GM18858 (cell line): ENCODE measurements around the gene UBR3.
"Not testable (repeated sequence)": the region's sequence is repeated elsewhere in the genome, so short reads cannot be mapped to it uniquely, and the experiment has no call there.

ENCODE experiments used
- ATAC-seq: cut with Tn5 transposase; IDR thresholded peaks from one replicate; pipeline ENCODE4 v1.9.1; 2021; ENCODE audit not compliant: unreplicated experiment

The UBR3 gene

GRCh38 chr2:169827272-169828140, at the start of gene UBR3:
TSS of gene UBR3 (plus strand) at chr2:169827454. CDS start at chr2:169827508, 54 bp downstream.
- peak; percentile 74 for ATAC-seq

DNA sequence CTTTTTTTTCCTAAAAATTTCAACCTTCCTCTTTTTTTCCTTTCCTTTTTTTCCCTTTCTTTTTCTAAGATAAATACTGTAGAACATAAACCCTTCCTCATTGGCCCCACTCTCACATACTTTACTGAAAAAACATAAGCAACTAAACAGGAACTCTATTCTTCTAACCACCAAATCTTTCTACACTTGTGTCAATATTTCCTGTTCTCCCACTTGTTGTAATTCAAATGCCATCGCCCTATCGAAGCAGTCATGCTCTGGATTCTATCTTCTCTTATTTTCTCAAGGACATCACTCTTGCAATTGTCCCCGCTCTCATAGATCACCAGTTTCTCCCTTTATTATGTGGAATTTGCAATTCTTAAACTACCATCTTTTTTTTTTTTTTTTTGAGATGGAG, 48.8 kb upstream of the UBR3 start:
- ATAC-seq: no peak

GRCh38 chr2:169781249-169782013, 45.8 kb upstream of the UBR3 start:
- no peak for ATAC-seq

GRCh38 chr2:169782513-169782912, 44.7 kb upstream of the UBR3 start:
- ATAC-seq: no peak

DNA sequence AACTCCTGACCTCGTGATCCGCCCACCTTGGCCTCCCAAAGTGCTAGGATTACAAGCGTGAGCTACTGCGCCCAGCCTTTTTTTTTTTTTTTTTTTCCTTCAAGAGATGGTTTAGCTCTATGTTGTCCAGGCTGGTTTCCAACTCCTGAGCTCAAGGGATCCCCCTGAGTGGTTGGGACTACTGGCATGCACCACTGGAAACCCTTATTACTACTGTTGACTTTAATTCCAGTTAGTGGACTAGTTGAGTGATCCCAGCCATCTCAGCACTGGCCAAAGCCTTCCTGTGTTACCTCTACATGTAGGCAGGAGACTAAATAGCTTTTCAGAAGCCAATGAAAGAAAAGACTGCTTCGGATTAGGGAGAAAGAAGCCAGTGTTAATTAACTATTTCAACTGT, 36.7 kb upstream of the UBR3 start:
- no peak for ATAC-seq

DNA sequence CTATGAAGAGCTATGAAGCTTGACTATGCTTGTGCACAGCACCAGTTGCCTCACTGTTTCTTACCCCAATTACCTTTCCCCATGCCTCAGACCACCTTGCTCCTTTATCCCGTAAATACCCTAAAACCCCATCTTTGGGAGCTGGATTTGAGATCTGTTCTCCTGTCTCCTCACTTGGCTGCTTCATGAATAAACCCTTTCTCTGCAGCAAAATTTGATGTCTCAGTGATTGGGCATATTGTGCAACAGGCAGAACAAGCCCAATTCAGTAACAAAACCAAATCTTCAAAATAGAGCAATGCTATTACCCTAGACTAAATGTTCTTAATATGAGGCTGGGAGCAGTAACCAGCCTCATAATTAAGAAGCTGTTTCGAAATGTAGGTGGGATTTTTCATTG, 32.1 kb upstream of the UBR3 start:
- ATAC-seq: no peak

GRCh38 chr2:169796441-169796840, 30.8 kb upstream of the UBR3 start:
- ATAC-seq: no peak

DNA sequence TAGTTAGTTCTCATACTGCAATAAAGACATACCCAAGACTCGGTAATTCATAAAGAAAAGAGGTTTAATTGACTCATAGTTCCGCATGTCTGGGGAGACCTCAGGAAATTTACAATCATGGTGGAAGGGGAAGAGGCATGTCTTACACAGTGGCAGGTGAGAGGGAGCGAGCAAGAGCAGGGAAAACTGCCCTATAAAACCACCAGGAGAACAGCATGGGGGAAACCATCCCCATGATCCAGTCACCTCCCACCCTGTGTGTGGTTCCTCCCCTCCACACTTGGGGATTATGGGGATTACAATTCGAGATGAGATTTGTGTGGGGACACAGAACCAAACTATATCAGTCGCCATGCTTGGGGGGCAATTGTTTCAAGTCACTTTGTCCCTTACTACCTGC, 29.7 kb upstream of the UBR3 start:
- no peak for ATAC-seq

GRCh38 chr2:169798397-169798717, 28.9 kb upstream of the UBR3 start:
- ATAC-seq: no peak

DNA sequence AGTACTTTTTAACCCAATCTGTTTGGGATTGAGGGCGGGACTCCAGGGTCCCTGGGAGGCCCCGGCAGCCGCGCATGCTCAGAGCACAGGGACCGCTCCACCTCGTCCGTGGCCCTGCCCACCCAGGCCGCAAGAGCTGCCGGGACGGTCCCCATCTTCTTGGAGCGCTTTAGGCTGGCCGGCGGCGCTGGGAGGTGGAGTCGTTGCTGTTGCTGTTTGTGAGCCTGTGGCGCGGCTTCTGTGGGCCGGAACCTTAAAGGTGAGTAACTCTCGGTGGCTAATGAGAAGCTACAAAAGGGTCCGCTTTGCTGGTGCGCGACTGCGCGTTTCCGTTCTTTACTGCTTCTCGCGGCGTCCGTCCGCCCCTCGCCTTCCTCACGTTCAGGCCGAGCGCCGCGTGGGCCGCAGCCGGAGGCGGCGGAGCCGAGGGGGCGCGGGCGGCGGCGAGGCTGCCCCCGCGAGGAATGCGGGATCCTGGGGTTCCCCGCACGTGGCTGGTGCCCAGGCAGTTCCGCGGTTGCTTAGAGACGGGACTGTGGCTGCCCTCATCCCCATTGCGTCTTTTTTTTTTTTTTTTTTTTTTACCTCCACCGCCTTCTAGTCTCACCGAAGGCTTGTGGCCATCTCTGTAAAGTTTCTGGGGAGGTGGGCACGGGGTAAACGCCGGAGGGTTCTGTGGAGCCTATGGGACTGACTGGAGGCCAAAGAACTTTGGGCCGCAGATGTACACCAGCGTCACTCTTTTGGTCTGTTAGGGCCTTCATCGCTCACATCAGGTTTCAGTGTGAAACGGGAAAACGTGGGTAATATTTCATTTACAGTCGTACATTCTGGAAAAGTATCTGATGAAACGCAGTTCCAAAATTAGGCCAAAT, 28.3 kb upstream of the UBR3 start, which contains the start of gene SSB:
Gene SSB (plus strand): TSS at position 154 of the 875 bp plus-strand sequence. CDS start 2,090 bp downstream, outside the sequence.
- peak; percentile 92 for ATAC-seq

DNA sequence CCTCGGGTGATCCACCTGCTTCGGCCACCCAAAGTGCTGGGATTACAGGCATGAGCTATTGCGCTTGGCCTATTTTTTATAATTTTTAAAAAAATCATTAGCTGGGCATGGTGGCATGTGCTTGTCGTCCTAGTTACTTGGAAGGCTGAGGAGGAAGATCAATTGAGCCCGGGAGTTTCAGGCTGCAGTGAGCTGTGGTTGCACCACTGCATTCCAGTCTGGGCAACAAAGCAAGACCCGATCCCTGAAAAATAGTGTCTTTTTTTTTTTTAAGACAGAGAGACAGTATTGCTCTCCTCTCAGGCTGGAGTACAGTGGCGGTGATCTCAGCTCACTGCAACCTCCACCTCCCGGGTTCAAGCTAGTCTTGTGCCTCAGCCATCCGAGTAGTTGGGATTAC, 23.8 kb upstream of the UBR3 start:
- ATAC-seq: no peak

GRCh38 chr2:169806586-169806985, 20.7 kb upstream of the UBR3 start:
- no peak for ATAC-seq

GRCh38 chr2:169808221-169808620, 19.0 kb upstream of the UBR3 start:
- ATAC-seq: no peak

GRCh38 chr2:169815849-169816248, 11.4 kb upstream of the UBR3 start:
- no peak for ATAC-seq

- not testable (repeated sequence) for ATAC-seq
Measured at GRCh38 chr2:169816961-169817360, 10.3 kb upstream of the UBR3 start.

DNA sequence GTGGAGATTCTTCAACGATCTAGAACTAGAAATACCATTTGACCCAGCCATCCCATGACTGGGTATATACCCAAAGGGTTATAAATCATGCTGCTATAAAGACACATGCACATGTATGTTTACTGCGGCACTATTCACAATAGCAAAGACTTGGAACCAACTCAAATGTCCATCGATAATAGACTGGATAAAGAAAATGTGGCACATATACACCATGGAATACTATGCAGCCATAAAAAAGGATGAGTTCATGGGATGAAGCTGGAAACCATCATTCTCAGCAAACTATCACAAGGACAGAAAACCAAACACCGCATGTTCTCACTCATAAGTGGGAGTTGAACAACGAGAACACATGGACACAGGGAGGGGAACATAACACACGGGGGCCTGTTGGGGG, 9.9 kb upstream of the UBR3 start:
- not testable (repeated sequence) for ATAC-seq

GRCh38 chr2:169818241-169818640, 9.0 kb upstream of the UBR3 start:
- no peak for ATAC-seq

DNA sequence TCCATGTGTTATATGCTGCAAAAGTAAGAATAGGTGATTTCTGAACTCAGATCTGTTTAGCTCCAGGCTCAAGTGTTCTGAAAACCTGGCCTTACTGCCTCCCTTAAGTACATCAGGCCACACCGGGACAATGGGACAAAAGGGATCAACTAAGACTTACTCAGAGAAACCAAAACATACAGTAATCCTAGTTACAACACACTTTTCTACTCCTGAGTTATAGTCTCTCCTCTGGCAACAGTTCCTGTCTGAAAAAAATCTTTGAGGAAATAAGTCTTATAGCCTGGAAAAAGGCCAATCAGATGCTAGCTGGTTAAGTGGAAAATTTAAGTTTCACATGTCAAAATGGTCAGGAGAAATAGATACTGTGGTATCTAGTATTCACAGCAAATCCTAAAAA, 8.1 kb upstream of the UBR3 start:
- ATAC-seq: no peak

GRCh38 chr2:169820101-169820500, 7.2 kb upstream of the UBR3 start:
- not testable (repeated sequence) for ATAC-seq

- ATAC-seq: no peak
Measured at GRCh38 chr2:169822036-169822435, 5.2 kb upstream of the UBR3 start.

GRCh38 chr2:169822785-169823392, 4.4 kb upstream of the UBR3 start:
- ATAC-seq: no peak
